ENCODE measurements around the gene CD4.
"Not testable (repeated sequence)": the region's sequence is repeated elsewhere in the genome, so short reads cannot be mapped to it uniquely, and the experiment has no call there.

CD4 gene

DNA sequence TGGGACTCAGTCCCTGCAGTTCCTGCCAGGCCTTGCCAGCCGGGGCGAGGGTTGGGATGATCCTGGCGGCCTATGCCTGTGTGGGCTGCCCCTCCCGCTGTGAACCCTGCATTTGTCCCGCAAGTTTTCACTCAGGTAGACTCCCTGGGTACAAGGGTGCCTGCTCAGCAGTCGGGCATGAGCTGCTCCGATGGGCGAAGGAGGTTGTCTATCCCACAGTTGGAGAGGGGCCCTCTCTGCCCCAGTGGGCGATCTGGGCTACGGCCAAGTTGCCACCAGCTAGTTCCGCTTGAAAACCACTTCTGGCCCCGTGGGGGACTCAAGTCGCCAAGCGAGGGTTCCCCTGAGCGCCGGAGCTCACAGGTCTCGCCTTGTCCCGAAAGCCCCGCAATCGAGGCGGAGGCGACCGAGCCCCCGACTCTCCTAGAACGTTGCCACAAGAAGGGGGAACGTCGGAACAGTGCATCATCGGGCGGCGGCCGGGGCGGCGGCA, 77.6 kb downstream of the CD4 start:
- DNase-seq (ENCODE audit: low read depth in 2 of 2) = no peak

GRCh38 chr12:6867413-6868210, 78.3 kb downstream of the CD4 start, which contains the start of gene TPI1:
TPI1 (plus strand) TSS chr12:6867531; CDS start chr12:6867567, 36 bp downstream.
- peak; percentile 57 to 60 for DNase-seq (ENCODE audit: low read depth in 2 of 2)

GRCh38 chr12:6868211-6869048, 79.1 kb downstream of the CD4 start:
- DNase-seq (ENCODE audit: low read depth in 2 of 2) = no peak

DNA sequence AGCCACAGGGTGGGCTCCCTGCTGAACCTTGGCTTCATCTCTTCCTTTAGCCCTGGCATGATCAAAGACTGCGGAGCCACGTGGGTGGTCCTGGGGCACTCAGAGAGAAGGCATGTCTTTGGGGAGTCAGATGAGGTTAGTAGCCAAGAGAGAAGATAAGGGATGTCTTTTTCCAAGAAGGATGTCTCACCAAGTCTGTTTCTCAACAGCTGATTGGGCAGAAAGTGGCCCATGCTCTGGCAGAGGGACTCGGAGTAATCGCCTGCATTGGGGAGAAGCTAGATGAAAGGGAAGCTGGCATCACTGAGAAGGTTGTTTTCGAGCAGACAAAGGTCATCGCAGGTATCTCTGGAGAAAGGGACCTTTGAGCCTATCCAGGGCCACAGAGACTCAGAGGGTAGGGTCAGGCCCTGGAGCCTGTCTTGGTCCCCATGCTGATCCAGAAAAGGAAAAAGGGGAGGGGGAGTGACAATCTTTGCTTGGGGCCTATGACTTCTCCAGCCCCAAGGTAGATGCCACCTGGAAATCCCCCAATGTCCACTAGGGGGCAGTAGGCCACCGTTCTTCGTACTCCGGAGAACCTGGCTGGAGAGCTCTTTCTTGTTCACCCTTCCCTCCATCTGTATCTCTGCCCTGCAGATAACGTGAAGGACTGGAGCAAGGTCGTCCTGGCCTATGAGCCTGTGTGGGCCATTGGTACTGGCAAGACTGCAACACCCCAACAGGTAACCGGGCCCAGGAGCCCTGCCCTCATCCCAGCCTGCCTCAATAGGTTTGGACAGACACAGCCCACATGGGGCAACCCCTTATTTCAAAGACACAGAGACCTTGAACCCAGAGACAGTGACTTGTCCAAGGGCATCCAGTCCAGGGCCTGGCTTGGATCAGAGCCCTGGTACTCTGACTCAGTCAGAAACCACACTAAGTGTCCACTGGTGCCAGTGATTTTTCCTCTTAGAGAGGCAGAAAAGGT, 80.0 kb downstream of the CD4 start:
- DNase-seq (ENCODE audit: low read depth in 2 of 2) = peak; percentile 67 to 84

DNA sequence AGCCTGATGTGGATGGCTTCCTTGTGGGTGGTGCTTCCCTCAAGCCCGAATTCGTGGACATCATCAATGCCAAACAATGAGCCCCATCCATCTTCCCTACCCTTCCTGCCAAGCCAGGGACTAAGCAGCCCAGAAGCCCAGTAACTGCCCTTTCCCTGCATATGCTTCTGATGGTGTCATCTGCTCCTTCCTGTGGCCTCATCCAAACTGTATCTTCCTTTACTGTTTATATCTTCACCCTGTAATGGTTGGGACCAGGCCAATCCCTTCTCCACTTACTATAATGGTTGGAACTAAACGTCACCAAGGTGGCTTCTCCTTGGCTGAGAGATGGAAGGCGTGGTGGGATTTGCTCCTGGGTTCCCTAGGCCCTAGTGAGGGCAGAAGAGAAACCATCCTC, 81.0 kb downstream of the CD4 start:
- DNase-seq (ENCODE audit: low read depth in 2 of 2) = not testable (repeated sequence)
